ENCODE data around the gene ZNF24. TPM values are rescaled to one million over a fixed set of nuclear protein-coding genes. Genes with fewer than 3 reads are reported as not detected.

The ZNF24 gene
- total RNA-seq, 2 donors from 2014 or later, result 74.7 to 92.1 TPM

GRCh38 chr18:35311496-35311895 is 32.7 kb downstream of the ZNF24 start:
- peaks cover 33% of the 10 kb centered on the region for H3K36me3 ChIP-seq (ENCODE audit: control insufficient read depth, insufficient read depth, low read length)
- no peak overlapping the region for H3K9ac ChIP-seq (ENCODE audit: extremely low read depth, low read length, poor library complexity, severe bottlenecking)
- no peaks in the 10 kb centered on the region for H3K4me1 ChIP-seq (ENCODE audit: control insufficient read depth, insufficient read depth, low read length)
- peaks cover 71% of the 10 kb centered on the region for H3K9me3 Mint-ChIP-seq
- TF ChIP-seq CTCF (conservative IDR thresholded peaks at IDR 0.05), result no peak
- no peak overlapping the region for H3K27ac ChIP-seq (ENCODE audit: low read depth, low read length)
- H3K36me3 Mint-ChIP-seq (ENCODE audit: low read depth), result peaks cover 42% of the 10 kb centered on the region
- WGBS, 2 experiments (ENCODE audit: insufficient coverage in 1 of 2, insufficient read length in 1 of 2), result 92 to 100% methylated on average over 1 to 2 of the region's 2 CpGs
- H3K9me3 ChIP-seq (ENCODE audit: control insufficient read depth, low read length), result peaks cover 47% of the 10 kb centered on the region
- H3K4me3 ChIP-seq (ENCODE audit: low read length), result no peak overlapping the region
- no peaks in the 10 kb centered on the region for H3K4me1 Mint-ChIP-seq
- H3K27me3 Mint-ChIP-seq (ENCODE audit: insufficient read depth), result no peaks in the 10 kb centered on the region
- H3K27me3 ChIP-seq (ENCODE audit: control insufficient read depth, insufficient read depth, low read length, poor library complexity, severe bottlenecking), result no peaks in the 10 kb centered on the region
- H3K4me3 Mint-ChIP-seq, result no peak overlapping the region
- no peak overlapping the region for H3K27ac Mint-ChIP-seq
- no peak for DNase-seq

DNA sequence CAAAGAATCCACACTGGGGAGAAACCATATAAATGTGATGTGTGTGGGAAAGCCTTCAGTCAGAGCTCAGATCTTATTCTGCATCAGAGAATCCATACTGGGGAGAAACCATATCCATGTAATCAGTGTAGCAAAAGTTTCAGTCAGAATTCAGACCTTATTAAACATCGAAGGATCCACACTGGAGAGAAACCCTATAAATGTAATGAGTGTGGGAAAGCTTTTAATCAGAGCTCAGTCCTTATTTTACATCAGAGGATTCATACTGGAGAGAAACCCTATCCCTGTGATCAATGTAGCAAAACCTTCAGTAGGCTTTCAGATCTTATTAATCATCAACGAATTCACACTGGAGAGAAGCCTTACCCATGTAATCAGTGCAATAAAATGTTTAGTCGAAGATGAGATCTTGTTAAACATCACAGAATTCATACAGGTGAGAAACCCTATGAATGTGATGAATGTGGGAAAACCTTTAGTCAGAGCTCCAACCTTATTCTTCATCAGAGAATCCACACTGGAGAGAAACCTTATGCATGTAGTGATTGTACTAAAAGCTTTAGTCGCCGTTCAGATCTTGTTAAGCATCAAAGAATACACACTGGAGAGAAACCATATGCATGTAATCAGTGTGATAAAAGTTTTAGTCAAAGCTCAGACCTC is 37.5 kb downstream of the ZNF24 start:
- H3K4me1 ChIP-seq (ENCODE audit: control insufficient read depth, insufficient read depth, low read length), result no peaks in the 10 kb centered on the region
- Mint-ChIP-seq H3K36me3 (ENCODE audit: low read depth) (peaks cover 83% of the 10 kb centered on the region), H3K27me3 (ENCODE audit: insufficient read depth) (no peaks in the 10 kb centered on the region), H3K4me3 (no peak overlapping the region), H3K9me3 (peaks cover 92% of the 10 kb centered on the region), H3K4me1 (no peaks in the 10 kb centered on the region), H3K27ac (no peak overlapping the region)
- H3K4me3 ChIP-seq (ENCODE audit: low read length), result peak overlapping the region; percentile 71
- peaks cover 81% of the 10 kb centered on the region for H3K36me3 ChIP-seq (ENCODE audit: control insufficient read depth, insufficient read depth, low read length)
- 93 to 100% methylated on average over 2 to 5 of the region's 5 CpGs for WGBS, 2 experiments (ENCODE audit: insufficient coverage in 1 of 2, insufficient read length in 1 of 2)
- no peak overlapping the region for H3K9ac ChIP-seq (ENCODE audit: extremely low read depth, low read length, poor library complexity, severe bottlenecking)
- no peak for DNase-seq
- no peak for TF ChIP-seq CTCF (conservative IDR thresholded peaks at IDR 0.05)
- H3K27me3 ChIP-seq (ENCODE audit: control insufficient read depth, insufficient read depth, low read length, poor library complexity, severe bottlenecking), result no peaks in the 10 kb centered on the region
- H3K9me3 ChIP-seq (ENCODE audit: control insufficient read depth, low read length), result peaks cover 81% of the 10 kb centered on the region
- no peak overlapping the region for H3K27ac ChIP-seq (ENCODE audit: low read depth, low read length)

DNA sequence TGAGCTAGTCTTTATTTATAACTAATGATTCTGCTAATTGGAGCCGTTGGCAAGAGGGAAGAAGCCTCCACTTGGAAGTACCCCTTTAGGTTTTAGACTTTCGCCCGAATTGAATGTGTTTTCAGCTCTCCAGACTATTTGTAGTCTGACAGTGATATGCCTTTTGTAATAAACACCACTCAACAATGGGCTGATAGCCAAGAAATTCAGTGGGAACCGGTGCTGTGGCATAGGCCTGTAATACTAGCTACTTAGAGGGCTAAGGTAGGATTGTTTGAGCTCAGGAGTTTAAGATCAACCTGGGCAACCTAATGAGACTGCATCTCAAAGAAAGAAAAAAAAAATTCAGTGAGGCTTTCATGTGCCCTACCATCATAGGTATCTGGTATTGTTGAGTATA is 40.6 kb downstream of the ZNF24 start:
- Histone ChIP-seq H3K27me3 (ENCODE audit: control insufficient read depth, insufficient read depth, low read length, poor library complexity, severe bottlenecking) (no peaks in the 10 kb centered on the region), H3K36me3 (ENCODE audit: control insufficient read depth, insufficient read depth, low read length) (peaks cover 96% of the 10 kb centered on the region), H3K4me3 (ENCODE audit: low read length) (no peak overlapping the region), H3K27ac (ENCODE audit: low read depth, low read length) (no peak overlapping the region), H3K9me3 (ENCODE audit: control insufficient read depth, low read length) (peaks cover 100% of the 10 kb centered on the region), H3K9ac (ENCODE audit: extremely low read depth, low read length, poor library complexity, severe bottlenecking) (no peak overlapping the region), H3K4me1 (ENCODE audit: control insufficient read depth, insufficient read depth, low read length) (no peaks in the 10 kb centered on the region)
- H3K9me3 Mint-ChIP-seq, result peaks cover 97% of the 10 kb centered on the region
- no peak for TF ChIP-seq CTCF (conservative IDR thresholded peaks at IDR 0.05)
- H3K4me3 Mint-ChIP-seq, result no peak overlapping the region
- no peak for DNase-seq
- H3K27ac Mint-ChIP-seq, result no peak overlapping the region
- H3K27me3 Mint-ChIP-seq (ENCODE audit: insufficient read depth), result no peaks in the 10 kb centered on the region
- H3K36me3 Mint-ChIP-seq (ENCODE audit: low read depth), result peaks cover 98% of the 10 kb centered on the region
- 95 to 100% methylated on average over 4 of the region's 4 CpGs for WGBS, 2 experiments (ENCODE audit: insufficient coverage in 1 of 2, insufficient read length in 1 of 2)
- H3K4me1 Mint-ChIP-seq, result no peaks in the 10 kb centered on the region
